ENCODE measurements around the gene RNF220.

DNA sequence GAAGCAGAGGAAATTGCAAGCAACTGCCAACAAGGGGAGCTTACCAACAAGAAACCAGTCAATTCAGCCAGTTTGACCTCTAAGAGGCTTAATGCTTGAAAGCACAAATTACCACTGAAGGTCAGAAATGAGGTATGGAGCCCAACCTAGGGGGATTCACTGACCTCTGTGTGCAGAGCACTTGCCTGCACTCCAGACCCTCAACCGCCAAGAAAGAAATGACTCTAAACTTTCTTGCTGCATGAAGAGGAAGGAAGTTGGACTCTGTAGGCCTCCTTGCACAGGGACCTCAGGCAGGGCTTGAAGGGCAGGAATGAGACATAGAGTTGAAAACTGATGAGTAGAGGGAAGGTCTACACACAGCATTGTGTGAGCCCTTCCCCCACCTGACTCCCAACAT lies 279.5 kb downstream of the RNF220 start:
- TF ChIP-seq GATA3 (IDR thresholded peaks at IDR 0.05; ENCODE audit: low read depth, low read length) (no peak), GATA2 (IDR thresholded peaks at IDR 0.05; ENCODE audit: low read depth, low read length) (no peak)

Data from SH-SY5Y (cell line).